GM19395 (cell line): ENCODE data around the gene ASB5.
A peak's percentile ranks its signal among the peaks of the same experiment; 100 is the strongest.
"Not testable (repeated sequence)": the region's sequence is repeated elsewhere in the genome, so short reads cannot be mapped to it uniquely, and the experiment has no call there.

Source experiments
- ATAC-seq: cut with Tn5 transposase; IDR thresholded peaks from one replicate; pipeline ENCODE4 v1.9.1; 2021; ENCODE audit warnings: mild to moderate bottlenecking, moderate library complexity; ENCODE audit not compliant: unreplicated experiment

Gene ASB5

DNA sequence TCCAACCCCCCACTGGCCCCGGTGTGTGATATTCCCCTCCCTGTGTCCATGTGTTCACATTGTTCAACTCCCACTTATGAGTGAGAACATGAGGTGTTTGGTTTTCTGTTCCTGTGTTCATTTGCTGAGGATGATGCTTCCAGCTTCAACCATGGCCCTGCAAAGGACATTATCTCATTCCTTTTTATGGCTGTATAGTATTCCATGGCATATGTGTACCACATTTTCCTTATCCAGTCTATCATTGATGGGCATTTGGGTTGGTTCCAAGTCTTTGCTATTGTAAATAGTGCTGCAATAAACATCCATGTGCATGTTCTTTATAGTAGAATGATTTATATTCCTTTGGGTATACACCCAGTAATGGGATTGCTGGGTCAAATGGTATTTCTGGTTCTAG is 10.5 kb upstream of the ASB5 start:
- ATAC-seq = not testable (repeated sequence)

DNA sequence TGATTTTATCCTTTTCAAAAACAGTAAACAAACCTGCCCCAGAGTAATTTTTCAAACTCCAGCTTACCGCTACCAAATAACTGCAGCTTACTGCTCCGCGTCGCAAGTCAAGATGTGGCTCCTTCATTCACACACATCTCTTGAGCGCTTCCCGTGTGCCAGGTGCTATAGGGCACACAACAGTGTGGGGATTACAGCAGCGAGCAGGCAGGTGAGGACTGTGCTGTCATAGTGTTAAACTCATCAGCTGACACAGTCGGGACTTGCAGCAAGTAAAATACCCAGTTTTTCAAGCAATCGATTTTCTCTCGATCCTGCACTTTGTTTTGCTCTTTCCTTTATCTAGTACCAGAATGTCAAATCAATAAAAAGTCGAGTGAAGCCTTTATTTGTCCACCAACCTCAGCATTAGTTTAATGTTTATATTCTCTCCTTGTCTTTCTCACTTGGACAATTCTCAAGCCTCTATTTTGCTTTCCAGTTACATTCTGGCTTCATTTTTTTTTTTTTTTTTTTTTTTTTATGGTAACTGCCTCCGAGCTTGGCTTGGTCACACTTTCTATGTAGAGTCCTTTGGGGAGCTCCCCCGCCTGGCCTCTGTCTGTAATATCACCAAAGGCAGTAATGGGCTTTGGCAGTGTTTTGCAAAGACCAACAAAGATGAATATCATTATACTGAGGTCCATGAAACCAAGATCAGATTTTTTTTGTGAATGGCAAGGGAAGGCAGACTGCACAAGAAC is 8.3 kb upstream of the ASB5 start:
- peak; percentile 78 for ATAC-seq

DNA sequence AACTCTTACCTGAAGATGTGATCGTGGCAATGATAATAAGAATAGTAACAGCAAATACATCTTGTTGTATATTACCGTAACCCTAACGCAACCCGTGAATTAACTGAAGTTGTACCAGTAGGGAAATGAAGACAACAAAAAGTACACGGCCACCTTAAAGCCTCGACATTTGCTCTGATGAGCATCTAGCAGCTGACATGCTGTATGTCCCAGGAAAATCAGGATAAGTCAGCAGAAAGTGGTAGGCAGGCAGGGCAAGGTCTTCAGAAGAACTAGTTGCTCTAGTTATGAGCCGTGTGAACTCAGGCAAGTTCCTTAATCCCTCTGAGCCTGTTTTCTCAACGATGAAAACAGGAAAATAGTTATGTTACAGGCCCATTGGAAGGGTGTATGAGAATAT is 7.7 kb upstream of the ASB5 start:
- ATAC-seq = no peak

DNA sequence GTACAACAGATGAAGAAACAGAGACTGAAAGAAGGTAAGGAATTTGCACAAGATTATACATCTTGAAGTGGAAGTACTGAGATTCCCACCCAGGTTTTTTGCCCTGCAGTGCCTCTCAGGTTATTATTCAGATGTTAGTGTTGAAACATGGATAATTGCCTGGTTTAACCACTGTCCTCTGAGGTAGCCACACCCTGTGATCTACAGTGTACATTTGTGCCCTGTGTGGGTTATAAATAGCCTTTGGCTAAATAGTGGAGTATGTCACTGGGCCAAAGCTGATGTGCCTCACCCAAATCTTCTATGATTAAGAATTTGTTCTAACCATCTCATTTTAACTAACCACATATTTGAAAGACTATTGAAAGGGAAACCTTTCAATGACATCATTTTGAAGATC is 5.4 kb upstream of the ASB5 start:
- ATAC-seq = no peak

DNA sequence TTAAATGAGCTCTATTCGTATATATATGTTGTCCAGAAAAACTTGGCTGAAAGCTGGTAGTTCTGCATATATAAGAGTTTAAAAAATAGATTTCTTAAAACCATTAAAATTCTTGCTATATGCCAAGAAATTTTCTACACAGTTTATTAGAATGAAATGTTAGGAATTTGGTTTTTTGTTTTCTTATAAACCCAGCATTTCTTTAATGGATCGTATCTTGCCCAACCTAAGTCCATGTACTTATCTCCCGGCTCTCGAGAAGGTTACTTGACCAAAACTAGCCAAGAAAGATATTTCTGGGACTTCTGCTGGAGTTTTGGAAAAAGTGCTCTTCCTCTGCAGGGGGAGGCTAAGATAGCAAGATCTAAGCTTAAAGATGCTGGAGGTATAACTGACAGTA is 4.7 kb upstream of the ASB5 start:
- no peak for ATAC-seq

DNA sequence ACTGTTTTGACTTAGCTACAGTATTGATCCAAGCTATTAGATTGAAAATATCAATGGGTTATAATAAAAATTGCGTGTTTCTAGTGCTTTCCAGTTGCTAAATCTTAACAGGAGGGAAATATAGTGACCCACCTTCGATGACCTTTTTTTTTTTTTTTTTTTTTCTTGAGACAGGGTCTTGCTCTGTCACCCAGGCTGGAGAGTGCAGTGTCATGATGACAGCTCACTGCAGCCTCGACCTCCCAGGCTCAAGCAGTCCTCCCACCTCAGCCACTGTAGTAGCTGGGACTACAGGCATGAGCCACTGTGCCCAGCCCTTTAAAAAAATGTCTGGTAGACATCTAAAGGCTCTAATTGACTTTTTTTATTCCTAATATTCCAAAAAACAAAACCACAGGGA is 3.8 kb upstream of the ASB5 start:
- no peak for ATAC-seq

DNA sequence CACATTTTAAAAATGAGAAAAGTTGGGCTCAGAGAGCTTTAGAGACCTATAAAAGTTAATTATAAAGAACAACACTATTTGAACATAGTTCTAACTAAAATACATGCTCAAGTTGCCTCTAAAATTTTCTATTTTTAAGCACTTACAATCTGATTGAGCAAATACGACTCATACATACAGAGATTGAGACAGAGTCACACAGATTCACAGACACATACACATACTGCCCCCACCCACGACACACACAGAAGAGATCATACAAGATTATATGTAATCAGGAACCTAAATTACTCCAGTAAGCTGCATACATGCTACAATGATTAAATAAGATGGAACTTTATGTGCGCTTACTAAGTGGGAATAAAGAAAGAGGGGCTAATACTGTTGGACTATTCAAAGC is 2.7 kb upstream of the ASB5 start:
- no peak for ATAC-seq

DNA sequence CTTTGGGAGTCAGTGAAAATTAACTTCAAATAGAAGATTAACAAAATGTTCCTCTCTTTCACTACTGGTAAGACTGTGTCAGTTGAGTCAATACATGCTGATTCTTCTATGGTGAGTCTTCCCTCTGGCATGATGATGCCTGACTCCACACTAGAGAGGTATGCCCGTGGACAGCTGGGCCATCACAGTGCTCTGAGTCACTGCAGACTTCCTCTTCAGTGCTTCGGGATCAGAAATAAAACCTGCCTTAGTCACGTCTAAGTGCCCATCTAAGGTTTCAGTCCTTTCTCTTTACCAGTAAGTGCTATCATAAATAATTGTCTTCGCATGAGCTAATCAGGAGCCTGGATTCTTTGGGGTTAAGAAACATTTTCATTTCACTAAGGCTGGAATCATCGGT is 1.6 kb upstream of the ASB5 start:
- ATAC-seq = no peak

DNA sequence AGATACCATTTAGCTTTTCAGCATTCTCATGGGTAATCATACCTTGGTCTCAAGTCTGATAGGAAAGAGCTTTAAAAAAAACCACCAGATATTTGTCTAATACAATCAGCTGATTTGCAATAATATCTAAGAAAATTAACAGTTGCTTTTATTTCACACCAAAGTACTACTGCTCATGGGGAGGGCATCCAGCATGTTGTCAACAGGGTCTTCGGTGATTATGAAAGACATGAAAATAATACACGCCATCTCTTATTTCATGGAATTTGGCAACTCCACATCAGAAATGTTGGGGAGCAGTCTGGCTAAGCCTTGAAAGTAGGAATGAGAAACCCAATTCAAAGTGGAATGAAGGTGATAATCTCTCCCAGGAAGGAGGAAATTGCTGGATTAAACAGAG is 3.0 kb downstream of the ASB5 start:
- ATAC-seq = no peak

DNA sequence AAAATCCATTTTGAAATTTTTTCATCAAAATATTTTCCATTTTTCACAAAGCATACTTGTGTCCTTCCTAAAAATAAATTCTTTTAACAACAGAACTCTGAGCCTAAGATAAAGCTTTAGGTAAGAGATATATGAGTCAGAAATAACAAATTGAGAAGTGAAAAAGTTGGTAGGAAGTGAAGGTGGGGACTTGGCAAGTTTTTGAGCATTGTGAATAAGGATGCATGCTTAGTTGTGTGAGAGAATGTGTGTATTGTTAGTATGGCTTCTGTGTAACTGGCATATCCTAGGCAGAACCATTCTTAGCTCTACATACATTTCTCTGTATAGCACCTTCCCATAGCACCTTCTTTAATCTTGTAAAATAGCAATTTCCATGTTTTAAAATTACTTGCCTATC is 6.8 kb downstream of the ASB5 start:
- ATAC-seq = peak; percentile 93

DNA sequence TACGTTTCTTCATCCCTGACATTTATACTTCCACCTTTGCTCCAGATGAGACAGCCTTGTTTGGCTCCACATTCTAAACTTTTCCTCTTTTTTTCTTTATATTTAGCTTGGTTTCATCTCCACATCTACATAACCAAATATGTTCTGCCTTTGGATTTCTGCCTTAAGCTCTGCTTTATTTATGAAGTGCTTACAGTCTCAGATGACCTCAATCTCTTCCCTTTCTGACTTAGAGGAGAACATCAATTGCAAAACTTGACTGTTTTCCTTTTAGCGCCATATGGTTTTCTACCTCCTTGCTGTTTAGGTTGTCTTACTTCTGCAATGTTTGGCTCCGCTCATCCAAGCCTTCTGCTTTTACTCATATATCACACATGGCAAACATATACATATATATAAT is 7.5 kb downstream of the ASB5 start:
- ATAC-seq = no peak

DNA sequence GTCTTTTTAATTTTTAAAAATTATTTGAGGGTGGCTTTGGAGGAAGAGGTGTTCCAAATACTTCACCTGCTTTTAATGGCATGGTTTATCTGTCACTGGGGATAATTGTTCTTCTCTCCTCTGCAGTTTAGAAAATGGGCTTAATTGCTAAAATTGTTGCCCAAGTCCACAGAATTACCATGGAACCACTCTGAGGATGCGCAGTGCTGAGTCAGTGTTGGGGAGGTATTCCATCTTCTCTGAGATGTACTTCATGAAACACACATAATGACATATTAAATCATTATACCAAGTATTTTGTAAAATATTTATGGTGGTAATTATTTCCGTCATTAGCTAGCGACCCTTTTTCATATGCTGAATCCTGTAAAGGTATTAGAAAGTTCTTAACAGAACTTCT is 8.0 kb downstream of the ASB5 start:
- ATAC-seq = no peak

DNA sequence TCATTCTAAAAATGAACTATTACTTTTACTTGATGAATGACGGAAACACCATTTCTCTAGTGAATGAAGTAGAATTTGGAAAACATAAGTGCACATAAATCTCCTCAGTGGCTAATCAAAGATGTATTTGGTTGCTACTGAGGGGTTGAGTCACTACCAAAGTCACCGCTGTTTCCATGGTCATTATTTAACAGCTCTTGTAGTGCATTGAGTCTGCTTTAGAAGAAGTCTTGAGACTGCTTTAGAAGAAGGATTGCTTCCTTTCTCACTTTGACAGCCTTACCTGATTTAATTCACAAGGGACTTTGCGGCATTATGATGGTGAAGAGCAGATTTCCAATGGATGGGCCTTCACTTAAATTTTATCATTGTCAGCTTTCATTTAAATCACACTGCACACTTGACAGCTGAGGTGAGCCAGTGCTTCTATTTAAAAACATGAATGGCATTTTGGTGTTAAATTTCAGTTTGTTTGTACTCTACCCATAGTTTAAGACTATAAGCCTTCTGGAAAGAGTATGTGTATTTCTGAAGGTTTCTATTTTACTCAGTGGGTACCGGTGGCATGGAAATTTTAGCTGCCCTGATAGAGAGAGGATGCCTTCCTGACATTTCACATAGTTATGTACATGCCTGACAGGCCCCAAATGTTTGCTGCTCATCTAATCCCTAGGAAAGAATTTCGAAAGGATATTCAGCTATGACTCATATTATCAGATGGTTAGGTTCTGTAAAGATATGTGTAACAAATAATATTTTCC is 9.5 kb downstream of the ASB5 start:
- no peak for ATAC-seq

DNA sequence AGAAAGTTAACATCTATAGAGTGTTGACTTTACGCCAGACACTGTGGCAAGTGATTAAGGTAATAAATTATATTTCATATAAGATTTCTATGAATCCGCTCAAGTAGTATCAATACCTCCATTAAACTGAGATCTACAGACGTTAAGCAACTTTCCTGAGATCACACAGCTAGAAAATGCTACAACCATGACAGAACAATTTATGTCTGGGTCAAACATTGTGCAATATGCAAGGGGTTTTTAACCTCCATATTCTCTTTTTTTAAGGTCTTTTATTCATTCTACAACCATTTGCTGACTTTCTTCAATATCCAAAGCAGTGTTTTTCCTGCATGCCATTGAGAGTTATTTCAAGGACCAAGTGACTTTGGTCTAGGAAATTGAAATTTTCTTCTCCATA is 10.9 kb downstream of the ASB5 start:
- ATAC-seq = no peak

DNA sequence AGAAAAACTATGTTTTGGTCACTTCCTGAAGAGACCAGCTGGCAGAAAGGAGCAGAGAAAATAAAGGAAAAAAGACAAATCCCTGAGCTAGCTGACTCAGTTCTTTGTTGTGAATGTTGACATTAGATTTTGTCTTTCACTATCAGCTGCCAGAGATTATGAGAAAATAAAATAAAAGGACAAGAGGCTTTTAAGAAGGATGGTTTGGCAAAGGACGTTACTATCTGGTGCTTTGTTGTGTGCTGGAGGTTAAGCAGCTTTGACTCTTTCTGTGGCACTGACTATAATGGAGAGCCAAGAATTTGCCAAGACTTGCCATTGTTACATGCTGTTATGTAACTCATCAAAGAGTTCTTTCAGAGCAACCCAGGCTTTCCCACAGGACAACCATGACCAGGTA is 12.1 kb downstream of the ASB5 start:
- no peak for ATAC-seq

DNA sequence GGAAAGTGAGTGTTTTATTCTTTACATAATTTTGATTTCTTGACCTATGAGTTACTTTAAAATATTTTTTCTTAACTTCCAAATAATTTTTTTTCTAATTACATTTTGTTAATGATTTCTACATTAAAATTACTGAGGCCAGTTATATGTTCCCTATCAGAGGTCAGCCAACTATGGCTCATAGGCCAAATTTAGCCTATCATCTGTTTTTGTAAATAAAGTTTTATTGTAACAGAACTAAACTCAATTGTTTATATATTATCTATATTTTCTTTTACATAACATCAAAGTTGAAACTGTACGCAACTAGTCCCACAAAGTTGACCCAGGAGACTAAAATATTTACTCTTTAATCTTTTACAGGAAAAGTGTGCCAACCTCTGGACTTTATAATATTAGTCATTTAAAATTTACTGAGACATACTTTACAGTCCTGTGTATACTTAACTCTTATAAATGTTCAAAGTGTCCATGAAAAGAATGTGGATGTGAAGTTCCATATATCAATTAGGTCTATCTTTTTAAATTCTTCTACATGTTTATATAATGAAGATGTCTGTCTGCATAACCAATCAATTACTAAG is 26.2 kb downstream of the ASB5 start:
- no peak for ATAC-seq

DNA sequence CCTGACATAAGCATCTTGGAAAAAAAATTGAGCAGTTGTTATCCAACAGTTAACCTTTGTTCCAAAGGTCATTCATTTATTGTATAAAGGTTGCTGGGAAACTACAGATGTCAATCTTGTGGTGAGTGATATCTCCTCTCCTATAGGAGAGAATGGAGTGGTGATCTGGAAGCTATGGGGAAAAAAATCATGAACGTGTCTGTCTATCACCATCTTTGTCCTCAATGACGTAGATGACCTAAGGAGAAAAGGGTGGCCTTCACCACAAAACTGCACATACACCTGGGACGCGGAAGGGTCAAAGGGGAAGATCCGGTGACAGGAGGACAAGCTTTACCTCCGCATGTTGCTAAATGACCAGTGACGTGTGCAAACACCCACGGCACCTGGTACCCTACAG is 27.3 kb downstream of the ASB5 start:
- ATAC-seq = no peak

DNA sequence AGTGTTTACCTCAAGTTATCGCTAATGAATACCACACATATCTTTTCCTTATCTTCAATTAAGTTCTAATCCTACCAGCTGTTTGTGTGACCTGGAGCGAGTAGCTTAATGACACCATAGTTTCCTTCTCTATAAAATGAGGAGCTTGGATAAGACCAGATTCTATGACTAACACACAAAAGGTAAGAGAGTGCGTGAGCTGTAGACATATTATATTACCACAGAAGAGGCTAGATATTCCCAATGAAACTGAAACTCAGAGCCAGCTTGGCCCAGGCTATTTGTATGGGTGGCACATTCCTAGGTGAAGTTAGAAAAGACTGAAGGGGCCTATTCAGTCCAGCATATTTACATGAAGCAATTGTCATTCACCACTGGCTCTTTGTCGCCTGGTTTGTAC is 30.2 kb downstream of the ASB5 start:
- no peak for ATAC-seq

DNA sequence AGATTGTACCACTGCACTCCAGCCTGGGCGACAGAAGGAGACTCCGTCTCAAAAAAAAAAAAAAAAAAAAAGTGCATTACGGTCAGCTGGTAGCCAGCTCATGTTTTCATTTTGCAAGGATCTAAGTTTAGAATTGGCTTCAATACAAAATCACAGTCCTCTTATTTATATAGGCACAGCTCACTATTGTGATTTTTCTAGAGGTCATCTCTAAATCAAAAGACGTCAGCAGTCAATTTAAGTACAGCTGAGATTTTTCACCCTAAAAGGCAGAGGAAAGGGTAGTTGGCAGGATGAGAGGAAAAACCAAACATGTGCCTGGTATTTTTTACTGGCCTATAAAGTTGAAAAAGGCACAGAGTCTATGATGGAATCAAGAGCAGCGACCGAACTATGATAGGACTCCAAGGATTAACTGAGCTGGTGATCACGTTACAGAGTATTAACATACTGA is 30.8 kb downstream of the ASB5 start:
- ATAC-seq = no peak

DNA sequence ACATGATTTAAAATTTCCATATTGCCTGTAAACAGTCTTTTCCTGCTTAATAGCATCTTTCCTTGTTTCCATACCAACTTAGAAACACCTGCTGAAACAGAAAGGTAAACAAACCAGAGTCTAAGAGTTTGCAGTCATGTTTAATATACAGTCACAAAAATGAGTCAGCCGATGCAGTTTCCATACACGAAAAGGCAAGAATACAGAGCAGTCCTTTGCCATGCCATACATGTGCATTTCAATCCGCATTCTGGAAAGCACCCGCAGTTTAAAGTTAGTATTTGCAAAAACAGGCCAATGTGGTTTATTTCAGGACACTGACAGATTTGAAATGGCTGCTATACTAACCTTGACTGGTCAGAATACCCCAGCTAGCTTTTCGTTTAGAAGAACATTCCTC is 32.1 kb downstream of the ASB5 start:
- no peak for ATAC-seq

DNA sequence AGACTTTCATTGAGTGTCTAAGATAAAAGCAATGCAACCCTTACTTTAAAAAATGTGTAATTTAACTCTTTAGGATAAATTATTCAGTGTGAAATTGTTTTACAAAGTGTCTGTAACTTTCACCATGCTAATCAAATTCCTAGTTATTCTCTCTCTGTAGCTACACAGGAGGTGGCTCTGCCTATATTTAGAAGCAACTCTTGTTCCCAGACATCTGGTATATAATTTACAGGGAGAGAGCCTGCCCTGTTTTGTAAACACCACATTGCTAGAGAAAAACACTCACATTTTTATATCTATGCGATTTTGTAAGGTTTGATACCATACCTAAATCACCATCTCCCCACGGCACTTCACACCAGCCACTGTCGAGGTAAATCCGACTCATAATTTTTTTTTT is 38.2 kb downstream of the ASB5 start:
- no peak for ATAC-seq

DNA sequence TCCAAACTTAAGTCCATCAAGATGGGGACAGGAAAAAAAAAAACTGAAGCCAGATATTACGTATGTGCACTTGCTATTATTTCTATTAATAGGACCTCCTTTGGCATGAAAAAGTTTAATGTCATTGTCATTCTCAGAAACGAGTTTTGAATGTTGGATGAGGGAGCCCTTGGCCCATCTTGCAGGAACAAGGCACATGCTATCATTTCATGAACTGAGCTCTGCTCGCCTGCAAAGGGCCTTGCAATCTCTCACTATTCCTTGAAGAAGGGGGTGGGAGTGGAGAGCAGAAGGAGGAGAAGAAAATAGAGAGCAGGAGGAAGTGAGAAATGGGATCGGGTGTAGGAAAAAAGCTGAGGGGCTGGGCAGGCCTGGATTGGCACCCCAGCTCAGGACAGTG is 39.4 kb downstream of the ASB5 start:
- ATAC-seq = no peak
